HEK293 (cell line): Measurements from ENCODE around the gene C11orf58.

Experiments
- CTCF ChIA-PET: fragments of 350-600 bp; formaldehyde crosslinking; extraction: SDS; loops from one replicate; lab custom pipeline; 2021; ENCODE audit warnings: antibody characterized with exemption; lab: Yijun Ruan, JAX
- POLR2A ChIA-PET: fragments of 300-600 bp; formaldehyde crosslinking; extraction: SDS; loops from one replicate; lab custom pipeline; 2020; ENCODE audit warnings: antibody characterized with exemption, inconsistent platforms; lab: Yijun Ruan, JAX
- H3K27ac ChIP-seq: fragments of 200-500 bp; sonication (Bioruptor generic); 2 replicates; pipeline ENCODE4 v1.5.1; 2014; ENCODE audit warnings: low read depth, low read length, control low read depth, inconsistent platforms; ENCODE audit errors: extremely low read depth
- H3K36me3 ChIP-seq, 2 experiments: fragments of 200-500 bp in 1 of 2; sonication (Bioruptor generic) in 1 of 2; 1 replicate in 1 of 2; 2 replicates in 1 of 2; pipeline ENCODE4 v1.5.1; 2014 to 2017; ENCODE audit warnings: inconsistent platforms in 2 of 2, low read length in 2 of 2; ENCODE audit not compliant: control insufficient read depth in 2 of 2, insufficient read depth in 1 of 2
- H3K4me1 ChIP-seq: fragments of 200-500 bp; sonication (Bioruptor generic); 2 replicates; pipeline ENCODE4 v1.5.1; 2014; ENCODE audit warnings: mild to moderate bottlenecking, low read length, inconsistent platforms; ENCODE audit not compliant: control insufficient read depth, insufficient read depth
- H3K4me3 ChIP-seq: 2 replicates; pipeline ENCODE4 v1.5.1; 2011; ENCODE audit warnings: low read depth, mild to moderate bottlenecking, control low read depth, low read length, moderate library complexity
- H3K9me3 ChIP-seq: fragments of 200-500 bp; sonication (Bioruptor generic); 2 replicates; pipeline ENCODE4 v1.5.1; 2014; ENCODE audit warnings: low read depth, low read length, inconsistent platforms; ENCODE audit not compliant: control insufficient read depth, insufficient read depth
- HOXD13 ChIP-seq: sonication (generic); formaldehyde crosslinking; IDR thresholded peaks from 2 replicates; pipeline ENCODE4 v1.8.0; 2022; ENCODE audit warnings: missing genetic modification reagents, borderline replicate concordance
- OVOL3 ChIP-seq: fragments of 450-650 bp; formaldehyde crosslinking; IDR thresholded peaks from 2 replicates; pipeline ENCODE4 v1.5.1; 2016; ENCODE audit warnings: missing biosample characterization, missing genetic modification characterization
- SCRT1 ChIP-seq: fragments of 450-650 bp; formaldehyde crosslinking; IDR thresholded peaks from 2 replicates; pipeline ENCODE4 v1.5.1; 2016; ENCODE audit warnings: missing biosample characterization, missing genetic modification characterization, borderline replicate concordance
- ZBTB8A ChIP-seq: fragments of 450-650 bp; formaldehyde crosslinking; IDR thresholded peaks from 2 replicates; pipeline ENCODE4 v1.5.1; 2016; ENCODE audit warnings: missing biosample characterization, missing genetic modification characterization
- ZNF140 ChIP-seq: fragments of 450-650 bp; formaldehyde crosslinking; IDR thresholded peaks from 2 replicates; pipeline ENCODE4 v1.5.1; 2016; ENCODE audit warnings: missing biosample characterization, missing genetic modification characterization
- ZNF16 ChIP-seq: fragments of 450-650 bp; formaldehyde crosslinking; IDR thresholded peaks from 2 replicates; pipeline ENCODE4 v1.5.1; 2016; ENCODE audit warnings: low read depth, missing biosample characterization, missing genetic modification characterization
- ZNF202 ChIP-seq: fragments of 450-650 bp; formaldehyde crosslinking; IDR thresholded peaks from 2 replicates; pipeline ENCODE4 v1.5.1; 2016; ENCODE audit warnings: missing biosample characterization, missing genetic modification characterization, borderline replicate concordance
- ZNF266 ChIP-seq: fragments of 450-650 bp; formaldehyde crosslinking; IDR thresholded peaks from 2 replicates; pipeline ENCODE4 v1.5.1; 2016; ENCODE audit warnings: missing biosample characterization, missing genetic modification characterization, low read depth
- ZNF335 ChIP-seq: fragments of 450-650 bp; formaldehyde crosslinking; conservative IDR thresholded peaks from 2 replicates; pipeline ENCODE4 v1.5.1; 2016; ENCODE audit warnings: missing biosample characterization, missing genetic modification characterization
- ZNF560 ChIP-seq: fragments of 450-650 bp; formaldehyde crosslinking; IDR thresholded peaks from 2 replicates; pipeline ENCODE4 v1.5.1; 2017; ENCODE audit warnings: missing biosample characterization, missing genetic modification characterization, borderline replicate concordance
- ZNF600 ChIP-seq: fragments of 450-650 bp; formaldehyde crosslinking; IDR thresholded peaks from 2 replicates; pipeline ENCODE4 v1.5.1; 2016; ENCODE audit warnings: missing biosample characterization, missing genetic modification characterization
- ZNF776 ChIP-seq: fragments of 450-650 bp; formaldehyde crosslinking; IDR thresholded peaks from 2 replicates; pipeline ENCODE4 v1.5.0; 2017; ENCODE audit warnings: missing biosample characterization, missing genetic modification characterization, borderline replicate concordance
- ZNF785 ChIP-seq: fragments of 450-650 bp; formaldehyde crosslinking; IDR thresholded peaks from 2 replicates; pipeline ENCODE4 v1.5.1; 2016; ENCODE audit warnings: missing biosample characterization, missing genetic modification characterization
- ZNF791 ChIP-seq: fragments of 450-650 bp; formaldehyde crosslinking; IDR thresholded peaks from 2 replicates; pipeline ENCODE4 v1.5.1; 2016; ENCODE audit warnings: missing biosample characterization, missing genetic modification characterization
- ZSCAN16 ChIP-seq: fragments of 450-650 bp; formaldehyde crosslinking; IDR thresholded peaks from 2 replicates; pipeline ENCODE4 v1.5.1; 2016; ENCODE audit warnings: missing biosample characterization, missing genetic modification characterization
- TF ChIP-seq, protein P1 (sequence below): fragments of 450-650 bp; formaldehyde crosslinking; IDR thresholded peaks from 2 replicates; pipeline ENCODE4 v1.5.1; 2017; ENCODE audit warnings: missing biosample characterization, missing genetic modification characterization
- TF ChIP-seq, protein P2 (sequence below): fragments of 450-650 bp; formaldehyde crosslinking; IDR thresholded peaks from 2 replicates; pipeline ENCODE4 v1.5.1; 2017; ENCODE audit warnings: missing biosample characterization, missing genetic modification characterization
- TF ChIP-seq, protein P3 (sequence below): fragments of 450-650 bp; formaldehyde crosslinking; conservative IDR thresholded peaks from 2 replicates; pipeline ENCODE4 v1.5.1; 2016; ENCODE audit warnings: low read depth, missing biosample characterization, missing genetic modification characterization
- TF ChIP-seq, protein P4 (sequence below): fragments of 450-650 bp; formaldehyde crosslinking; IDR thresholded peaks from 2 replicates; pipeline ENCODE4 v1.5.1; 2016; ENCODE audit warnings: missing biosample characterization, missing genetic modification characterization
- TF ChIP-seq, protein P5 (sequence below): fragments of 450-650 bp; formaldehyde crosslinking; IDR thresholded peaks from 2 replicates; pipeline ENCODE4 v1.5.1; 2016; ENCODE audit warnings: missing biosample characterization, missing genetic modification characterization

C11orf58 gene

DNA sequence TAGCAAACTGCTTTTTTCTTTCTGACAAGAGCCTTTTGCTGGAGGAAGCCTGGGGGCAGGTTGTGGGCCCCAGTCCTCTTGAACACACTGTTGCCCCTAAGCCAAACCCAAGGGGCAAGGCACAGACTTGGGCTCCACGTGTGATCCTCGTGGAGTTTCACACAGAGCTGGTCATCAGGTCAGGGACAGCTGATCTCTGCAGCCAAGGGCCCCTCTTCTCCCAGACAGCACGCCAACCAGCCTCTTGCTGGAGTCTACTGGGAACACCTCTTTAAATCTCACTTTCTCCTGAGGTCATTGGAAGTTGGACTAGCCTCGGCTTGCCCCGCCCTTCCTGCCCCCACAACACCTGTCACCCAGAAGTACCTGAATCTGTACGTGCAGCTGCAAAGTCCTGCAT is 39.8 kb downstream of the C11orf58 start:
- Histone ChIP-seq H3K27ac (no peak overlapping the region), H3K4me1 (no peaks in the 10 kb centered on the region), H3K4me3 (no peak overlapping the region), H3K9me3 (no peaks in the 10 kb centered on the region), H3K36me3 (peaks cover 0 to 6% of the 10 kb centered on the region in 2 experiments; a peak in 1 of 3 replicates)
- CTCF ChIA-PET = no interaction called here
- TF ChIP-seq HOXD13 (CRISPR knock-in tag) (no peak), SCRT1 (tag by site-specific recombination) (no peak), ZNF335 (tag by site-specific recombination) (no peak), ZNF776 (no peak), ZNF140 (no peak)
- TF ChIP-seq, protein P1, sequence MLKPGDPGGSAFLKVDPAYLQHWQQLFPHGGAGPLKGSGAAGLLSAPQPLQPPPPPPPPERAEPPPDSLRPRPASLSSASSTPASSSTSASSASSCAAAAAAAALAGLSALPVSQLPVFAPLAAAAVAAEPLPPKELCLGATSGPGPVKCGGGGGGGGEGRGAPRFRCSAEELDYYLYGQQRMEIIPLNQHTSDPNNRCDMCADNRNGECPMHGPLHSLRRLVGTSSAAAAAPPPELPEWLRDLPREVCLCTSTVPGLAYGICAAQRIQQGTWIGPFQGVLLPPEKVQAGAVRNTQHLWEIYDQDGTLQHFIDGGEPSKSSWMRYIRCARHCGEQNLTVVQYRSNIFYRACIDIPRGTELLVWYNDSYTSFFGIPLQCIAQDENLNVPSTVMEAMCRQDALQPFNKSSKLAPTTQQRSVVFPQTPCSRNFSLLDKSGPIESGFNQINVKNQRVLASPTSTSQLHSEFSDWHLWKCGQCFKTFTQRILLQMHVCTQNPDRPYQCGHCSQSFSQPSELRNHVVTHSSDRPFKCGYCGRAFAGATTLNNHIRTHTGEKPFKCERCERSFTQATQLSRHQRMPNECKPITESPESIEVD = no peak
- TF ChIP-seq, protein P2, sequence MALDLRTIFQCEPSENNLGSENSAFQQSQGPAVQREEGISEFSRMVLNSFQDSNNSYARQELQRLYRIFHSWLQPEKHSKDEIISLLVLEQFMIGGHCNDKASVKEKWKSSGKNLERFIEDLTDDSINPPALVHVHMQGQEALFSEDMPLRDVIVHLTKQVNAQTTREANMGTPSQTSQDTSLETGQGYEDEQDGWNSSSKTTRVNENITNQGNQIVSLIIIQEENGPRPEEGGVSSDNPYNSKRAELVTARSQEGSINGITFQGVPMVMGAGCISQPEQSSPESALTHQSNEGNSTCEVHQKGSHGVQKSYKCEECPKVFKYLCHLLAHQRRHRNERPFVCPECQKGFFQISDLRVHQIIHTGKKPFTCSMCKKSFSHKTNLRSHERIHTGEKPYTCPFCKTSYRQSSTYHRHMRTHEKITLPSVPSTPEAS (tag by site-specific recombination) = no peak
- TF ChIP-seq, protein P3, sequence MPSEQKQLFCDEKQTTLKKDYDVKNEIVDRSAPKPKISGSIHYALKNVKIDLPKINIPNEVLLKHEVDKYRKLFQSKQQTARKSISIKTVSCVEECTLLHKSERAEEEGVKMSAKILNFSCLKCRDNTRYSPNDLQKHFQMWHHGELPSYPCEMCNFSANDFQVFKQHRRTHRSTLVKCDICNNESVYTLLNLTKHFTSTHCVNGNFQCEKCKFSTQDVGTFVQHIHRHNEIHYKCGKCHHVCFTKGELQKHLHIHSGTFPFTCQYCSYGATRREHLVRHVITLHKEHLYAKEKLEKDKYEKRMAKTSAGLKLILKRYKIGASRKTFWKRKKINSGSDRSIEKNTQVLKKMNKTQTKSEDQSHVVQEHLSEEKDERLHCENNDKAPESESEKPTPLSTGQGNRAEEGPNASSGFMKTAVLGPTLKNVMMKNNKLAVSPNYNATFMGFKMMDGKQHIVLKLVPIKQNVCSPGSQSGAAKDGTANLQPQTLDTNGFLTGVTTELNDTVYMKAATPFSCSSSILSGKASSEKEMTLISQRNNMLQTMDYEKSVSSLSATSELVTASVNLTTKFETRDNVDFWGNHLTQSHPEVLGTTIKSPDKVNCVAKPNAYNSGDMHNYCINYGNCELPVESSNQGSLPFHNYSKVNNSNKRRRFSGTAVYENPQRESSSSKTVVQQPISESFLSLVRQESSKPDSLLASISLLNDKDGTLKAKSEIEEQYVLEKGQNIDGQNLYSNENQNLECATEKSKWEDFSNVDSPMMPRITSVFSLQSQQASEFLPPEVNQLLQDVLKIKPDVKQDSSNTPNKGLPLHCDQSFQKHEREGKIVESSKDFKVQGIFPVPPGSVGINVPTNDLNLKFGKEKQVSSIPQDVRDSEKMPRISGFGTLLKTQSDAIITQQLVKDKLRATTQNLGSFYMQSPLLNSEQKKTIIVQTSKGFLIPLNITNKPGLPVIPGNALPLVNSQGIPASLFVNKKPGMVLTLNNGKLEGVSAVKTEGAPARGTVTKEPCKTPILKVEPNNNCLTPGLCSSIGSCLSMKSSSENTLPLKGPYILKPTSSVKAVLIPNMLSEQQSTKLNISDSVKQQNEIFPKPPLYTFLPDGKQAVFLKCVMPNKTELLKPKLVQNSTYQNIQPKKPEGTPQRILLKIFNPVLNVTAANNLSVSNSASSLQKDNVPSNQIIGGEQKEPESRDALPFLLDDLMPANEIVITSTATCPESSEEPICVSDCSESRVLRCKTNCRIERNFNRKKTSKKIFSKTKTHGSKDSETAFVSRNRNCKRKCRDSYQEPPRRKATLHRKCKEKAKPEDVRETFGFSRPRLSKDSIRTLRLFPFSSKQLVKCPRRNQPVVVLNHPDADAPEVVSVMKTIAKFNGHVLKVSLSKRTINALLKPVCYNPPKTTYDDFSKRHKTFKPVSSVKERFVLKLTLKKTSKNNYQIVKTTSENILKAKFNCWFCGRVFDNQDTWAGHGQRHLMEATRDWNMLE (tag by site-specific recombination) = no peak
- TF ChIP-seq, protein P4, sequence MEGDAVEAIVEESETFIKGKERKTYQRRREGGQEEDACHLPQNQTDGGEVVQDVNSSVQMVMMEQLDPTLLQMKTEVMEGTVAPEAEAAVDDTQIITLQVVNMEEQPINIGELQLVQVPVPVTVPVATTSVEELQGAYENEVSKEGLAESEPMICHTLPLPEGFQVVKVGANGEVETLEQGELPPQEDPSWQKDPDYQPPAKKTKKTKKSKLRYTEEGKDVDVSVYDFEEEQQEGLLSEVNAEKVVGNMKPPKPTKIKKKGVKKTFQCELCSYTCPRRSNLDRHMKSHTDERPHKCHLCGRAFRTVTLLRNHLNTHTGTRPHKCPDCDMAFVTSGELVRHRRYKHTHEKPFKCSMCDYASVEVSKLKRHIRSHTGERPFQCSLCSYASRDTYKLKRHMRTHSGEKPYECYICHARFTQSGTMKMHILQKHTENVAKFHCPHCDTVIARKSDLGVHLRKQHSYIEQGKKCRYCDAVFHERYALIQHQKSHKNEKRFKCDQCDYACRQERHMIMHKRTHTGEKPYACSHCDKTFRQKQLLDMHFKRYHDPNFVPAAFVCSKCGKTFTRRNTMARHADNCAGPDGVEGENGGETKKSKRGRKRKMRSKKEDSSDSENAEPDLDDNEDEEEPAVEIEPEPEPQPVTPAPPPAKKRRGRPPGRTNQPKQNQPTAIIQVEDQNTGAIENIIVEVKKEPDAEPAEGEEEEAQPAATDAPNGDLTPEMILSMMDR = no peak
- POLR2A ChIA-PET = no interaction called here

DNA sequence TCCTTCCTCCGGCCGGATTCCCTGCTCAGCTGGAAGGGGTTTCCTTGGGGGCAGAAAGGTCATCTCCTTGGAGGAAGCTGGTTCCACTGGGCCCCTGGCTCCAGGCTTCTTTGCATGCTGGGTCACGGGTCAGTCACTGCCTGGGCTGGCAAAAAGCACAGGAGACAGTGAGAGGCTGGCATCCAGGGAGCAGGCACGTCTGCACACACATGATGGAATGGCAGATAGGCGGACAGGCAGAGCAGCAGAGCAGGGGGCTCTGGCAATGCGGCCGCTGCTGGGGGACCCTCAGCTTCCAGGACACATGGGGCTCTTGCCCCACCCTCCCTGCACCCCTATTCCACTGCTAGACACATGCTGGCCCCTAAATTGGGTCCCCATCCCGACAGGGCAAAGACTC is 40.4 kb downstream of the C11orf58 start:
- Histone ChIP-seq H3K4me3 (no peak overlapping the region), H3K9me3 (no peaks in the 10 kb centered on the region), H3K27ac (no peak overlapping the region), H3K4me1 (no peaks in the 10 kb centered on the region), H3K36me3 (peaks cover 0 to 9% of the 10 kb centered on the region in 2 experiments; a peak in 1 of 3 replicates)
- TF ChIP-seq ZNF791 (tag by site-specific recombination) = no peak
- no peak for TF ChIP-seq ZNF266
- TF ChIP-seq, protein P5, sequence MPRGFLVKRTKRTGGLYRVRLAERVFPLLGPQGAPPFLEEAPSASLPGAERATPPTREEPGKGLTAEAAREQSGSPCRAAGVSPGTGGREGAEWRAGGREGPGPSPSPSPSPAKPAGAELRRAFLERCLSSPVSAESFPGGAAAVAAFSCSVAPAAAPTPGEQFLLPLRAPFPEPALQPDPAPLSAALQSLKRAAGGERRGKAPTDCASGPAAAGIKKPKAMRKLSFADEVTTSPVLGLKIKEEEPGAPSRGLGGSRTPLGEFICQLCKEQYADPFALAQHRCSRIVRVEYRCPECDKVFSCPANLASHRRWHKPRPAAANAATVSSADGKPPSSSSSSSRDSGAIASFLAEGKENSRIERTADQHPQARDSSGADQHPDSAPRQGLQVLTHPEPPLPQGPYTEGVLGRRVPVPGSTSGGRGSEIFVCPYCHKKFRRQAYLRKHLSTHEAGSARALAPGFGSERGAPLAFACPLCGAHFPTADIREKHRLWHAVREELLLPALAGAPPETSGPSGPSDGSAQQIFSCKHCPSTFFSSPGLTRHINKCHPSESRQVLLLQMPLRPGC (tag by site-specific recombination) = no peak
- no peak for TF ChIP-seq ZNF202 (tag by site-specific recombination)
- no peak for TF ChIP-seq ZNF785
- no peak for TF ChIP-seq ZNF600 (tag by site-specific recombination)
- no peak for TF ChIP-seq ZSCAN16 (tag by site-specific recombination)
- no peak for TF ChIP-seq ZBTB8A (tag by site-specific recombination)
- TF ChIP-seq OVOL3 (tag by site-specific recombination) = no peak
- no peak for TF ChIP-seq ZNF560 (tag by site-specific recombination)
- no peak for TF ChIP-seq ZNF16
- ChIA-PET POLR2A (no interaction called here), CTCF (no interaction called here)
